H9 (cell line): ENCODE measurements around the gene TCF4. TPM values are rescaled to one million over a fixed set of nuclear protein-coding genes. Genes with fewer than 3 reads are reported as not detected.

ENCODE experiments used
- DNase-seq: peaks from one replicate; pipeline ENCODE4 v3.0.0-alpha.2; 2017
- H2AFZ ChIP-seq: one replicate; pipeline ENCODE4 v1.6.1; 2013; ENCODE audit warnings: mild to moderate bottlenecking, low read length, control low read depth, moderate library complexity
- H2AK5ac ChIP-seq: 2 replicates; pipeline ENCODE4 v1.6.1; 2013; ENCODE audit warnings: low read length, control low read depth, mixed read lengths; ENCODE audit not compliant: insufficient read length
- H2BK120ac ChIP-seq: one replicate; pipeline ENCODE4 v1.6.1; 2013; ENCODE audit warnings: low read depth, mild to moderate bottlenecking, low read length, control low read depth, inconsistent platforms; ENCODE audit not compliant: poor library complexity, severe bottlenecking
- H2BK12ac ChIP-seq: 2 replicates; pipeline ENCODE4 v1.6.1; 2013; ENCODE audit warnings: low read length, control low read depth, mixed read lengths, low read depth; ENCODE audit not compliant: insufficient read length
- H2BK15ac ChIP-seq: 2 replicates; pipeline ENCODE4 v1.6.1; 2013; ENCODE audit warnings: low read depth, low read length, control low read depth
- H2BK20ac ChIP-seq: one replicate; pipeline ENCODE4 v1.6.1; 2013; ENCODE audit warnings: low read depth, mild to moderate bottlenecking, low read length, control low read depth, inconsistent platforms; ENCODE audit not compliant: poor library complexity, severe bottlenecking
- H2BK5ac ChIP-seq: 2 replicates; pipeline ENCODE4 v1.6.1; 2013; ENCODE audit warnings: low read length, control low read depth, mixed read lengths; ENCODE audit not compliant: insufficient read length
- H3K14ac ChIP-seq: 2 replicates; pipeline ENCODE4 v1.6.1; 2013; ENCODE audit warnings: low read length, control low read depth; ENCODE audit not compliant: insufficient read depth
- H3K18ac ChIP-seq: 2 replicates; pipeline ENCODE4 v1.6.1; 2013; ENCODE audit warnings: low read depth, mild to moderate bottlenecking, mixed read lengths, low read length, control low read depth; ENCODE audit not compliant: insufficient read length
- H3K23ac ChIP-seq: 2 replicates; pipeline ENCODE4 v1.6.1; 2013; ENCODE audit warnings: low read length, control low read depth, mixed read lengths, low read depth; ENCODE audit not compliant: insufficient read length
- H3K23me2 ChIP-seq: 2 replicates; pipeline ENCODE4 v1.6.1; 2013; ENCODE audit warnings: low read depth, mild to moderate bottlenecking, mixed read lengths, low read length, control low read depth; ENCODE audit not compliant: insufficient read length, poor library complexity, severe bottlenecking
- H3K27ac ChIP-seq: 2 replicates; pipeline ENCODE4 v1.5.1; 2013; ENCODE audit warnings: low read length, control low read depth, mixed read lengths, low read depth; ENCODE audit not compliant: insufficient read length
- H3K27me3 ChIP-seq: 2 replicates; pipeline ENCODE4 v1.6.1; 2013; ENCODE audit warnings: low read length, control low read depth, inconsistent platforms; ENCODE audit not compliant: insufficient read depth
- H3K4ac ChIP-seq: 2 replicates; pipeline ENCODE4 v1.6.1; 2013; ENCODE audit warnings: low read depth, mild to moderate bottlenecking, control low read depth, inconsistent platforms, low read length, moderate library complexity
- H3K4me1 ChIP-seq: 2 replicates; pipeline ENCODE4 v1.6.1; 2013; ENCODE audit warnings: low read length, control low read depth, inconsistent platforms; ENCODE audit not compliant: insufficient read depth
- H3K4me2 ChIP-seq: 2 replicates; pipeline ENCODE4 v1.6.1; 2013; ENCODE audit warnings: low read length, control low read depth, mixed read lengths; ENCODE audit not compliant: insufficient read length, insufficient read depth
- H3K56ac ChIP-seq: 2 replicates; pipeline ENCODE4 v1.6.1; 2013; ENCODE audit warnings: low read depth, mild to moderate bottlenecking, mixed read lengths, low read length, control low read depth; ENCODE audit not compliant: insufficient read length
- H3K79me1 ChIP-seq: 2 replicates; pipeline ENCODE4 v1.6.1; 2013; ENCODE audit warnings: low read depth, mild to moderate bottlenecking, moderate library complexity, low read length, control low read depth, inconsistent platforms; ENCODE audit not compliant: insufficient read depth, poor library complexity, severe bottlenecking
- H3K79me2 ChIP-seq: 2 replicates; pipeline ENCODE4 v1.6.1; 2013; ENCODE audit warnings: low read length, control low read depth, inconsistent platforms; ENCODE audit not compliant: insufficient read depth
- H3K9ac ChIP-seq: 2 replicates; pipeline ENCODE4 v1.6.1; 2013; ENCODE audit warnings: low read length, control low read depth, mixed read lengths; ENCODE audit not compliant: insufficient read length; ENCODE audit errors: extremely low read depth
- H3K9me3 ChIP-seq: one replicate; pipeline ENCODE4 v1.6.1; 2013; ENCODE audit warnings: low read depth, low read length, inconsistent platforms; ENCODE audit not compliant: control insufficient read depth
- H3T11ph ChIP-seq: one replicate; pipeline ENCODE4 v1.6.1; 2013; ENCODE audit warnings: mild to moderate bottlenecking, low read length, control low read depth, inconsistent platforms
- H4K20me1 ChIP-seq: one replicate; pipeline ENCODE4 v1.6.1; 2013; ENCODE audit not compliant: control insufficient read depth, insufficient read length, insufficient read depth
- H4K5ac ChIP-seq: 2 replicates; pipeline ENCODE4 v1.6.1; 2013; ENCODE audit warnings: low read depth, mild to moderate bottlenecking, mixed read lengths, low read length, control low read depth; ENCODE audit not compliant: insufficient read length
- H4K8ac ChIP-seq: replicated peaks from 2 replicates; pipeline ENCODE4 v1.6.1; 2013; ENCODE audit warnings: low read length, control low read depth, mixed read lengths, low read depth; ENCODE audit not compliant: insufficient read length
- H4K91ac ChIP-seq: 2 replicates; pipeline ENCODE4 v1.6.1; 2013; ENCODE audit warnings: low read depth, mild to moderate bottlenecking, moderate library complexity, mixed read lengths, low read length, control low read depth; ENCODE audit not compliant: insufficient read length
- H3K27ac Mint-ChIP-seq, 3 experiments: 2 replicates in 2 of 3; 3 replicates in 1 of 3; pipeline ENCODE4 v1.8.0; 2020 to 2021; ENCODE audit warnings: mixed read lengths in 3 of 3, mild to moderate bottlenecking in 1 of 3, moderate library complexity in 1 of 3
- H3K27me3 Mint-ChIP-seq: 2 replicates; pipeline ENCODE4 v1.8.0; 2021; ENCODE audit warnings: low read depth, mild to moderate bottlenecking, moderate library complexity, mixed read lengths
- H3K36me3 Mint-ChIP-seq, 3 experiments: 2 replicates in 2 of 3; 3 replicates in 1 of 3; pipeline ENCODE4 v1.8.0; 2020 to 2021; ENCODE audit warnings: low read depth in 3 of 3, mixed read lengths in 3 of 3; ENCODE audit not compliant: insufficient read depth in 1 of 3
- H3K4me1 Mint-ChIP-seq, 2 experiments: 2 replicates each; pipeline ENCODE4 v1.8.0; 2020; ENCODE audit warnings: mixed read lengths in 2 of 2
- H3K4me3 Mint-ChIP-seq, 2 experiments: 2 replicates in 1 of 2; 3 replicates in 1 of 2; pipeline ENCODE4 v1.8.0; 2020 to 2021; ENCODE audit warnings: mild to moderate bottlenecking in 2 of 2, mixed read lengths in 2 of 2, moderate library complexity in 1 of 2
- H3K9me3 Mint-ChIP-seq, 2 experiments: 2 replicates in 1 of 2; 3 replicates in 1 of 2; pipeline ENCODE4 v1.8.0; 2020; ENCODE audit warnings: mild to moderate bottlenecking in 2 of 2, mixed read lengths in 2 of 2, moderate library complexity in 1 of 2
- CTCF ChIP-seq: fragments of 200-600 bp; sonication (generic); conservative IDR thresholded peaks from 3 replicates; pipeline ENCODE4 v1.8.0; 2021; ENCODE audit warnings: antibody characterized with exemption, mild to moderate bottlenecking
- WGBS: extraction: QIAGEN DNeasy Blood & Tissue Kit; methylation state at CpG from one replicate; pipeline ENCODE4 v1.1.7; 2013; ENCODE audit warnings: missing lambda C conversion rate, low lambda C conversion rate, mixed read lengths; ENCODE audit not compliant: insufficient read length; ENCODE audit errors: extremely low coverage; 5-methylcytosine and 5-hydroxymethylcytosine counted together
- total RNA-seq: library from RNA; stranded (reverse); gene quantifications from 2 replicates; pipeline ENCODE4 v1.2.1, GENCODE V29; 2021

Gene TCF4
- total RNA-seq, 1 experiment from 2014 or later, result 99.4 TPM

- no peak for DNase-seq
- Histone ChIP-seq H3T11ph (no peak overlapping the region), H3K4me2 (no peak overlapping the region), H2AK5ac (no peak overlapping the region), H3K4me1 (peaks cover 12% of the 10 kb centered on the region), H4K20me1 (no peaks in the 10 kb centered on the region), H3K23ac (no peak overlapping the region), H2BK5ac (no peak overlapping the region), H2BK20ac (no peak overlapping the region), H3K23me2 (no peaks in the 10 kb centered on the region), H3K27ac (no peak overlapping the region), H4K5ac (no peak overlapping the region), H3K14ac (no peak overlapping the region), H3K79me1 (peaks cover 3% of the 10 kb centered on the region), H3K56ac (no peak overlapping the region), H2AFZ (no peak overlapping the region), H4K8ac (no peak overlapping the region), H2BK120ac (no peak overlapping the region), H3K18ac (no peak overlapping the region), H3K9ac (no peak overlapping the region), H2BK12ac (no peak overlapping the region), H4K91ac (no peak overlapping the region), H3K9me3 (no peaks in the 10 kb centered on the region), H3K27me3 (no peaks in the 10 kb centered on the region; the same call in 1 of the 2 replicates), H3K4ac (no peak overlapping the region), H3K79me2 (0 out of 2 replicates have a peak, but pooled peaks cover 2% of the 10 kb centered on the region), H2BK15ac (no peak overlapping the region)
- Mint-ChIP-seq H3K27me3 (no peaks in the 10 kb centered on the region), H3K4me3 (peak overlapping the region; percentile 3 to 34; a peak in 3 of 5 replicates), H3K27ac (peak overlapping the region; percentile 7 to 97 (median 71); a peak in 6 of 7 replicates), H3K4me1 (peaks cover 73 to 88% of the 10 kb centered on the region in 2 experiments), H3K9me3 (no peaks in the 10 kb centered on the region), H3K36me3 (no peaks in the 10 kb centered on the region; a peak in 1 of 7 replicates)
- TF ChIP-seq CTCF, result no peak
- WGBS, result no CpG with 5 or more reads among the region's 6 CpGs
These were observed 236.7 kb downstream of the TCF4 start for GRCh38 chr18:55351241-55351691.
